ENCODE data around the gene BRS3. TPM values are rescaled to one million over a fixed set of nuclear protein-coding genes. Genes with fewer than 3 reads are reported as not detected.

Gene BRS3
- polyA plus RNA-seq, 4 donors, result 0.06 to 0.16 (median 0.12) TPM; not detected in 1

GRCh38 chrX:136493011-136493410 lies 5.3 kb downstream of the BRS3 start:
- DNase-seq (ENCODE audit: low read depth in 4 of 4, low spot score in 3 of 4), result no peak

- no peak for DNase-seq (ENCODE audit: low read depth in 4 of 4, low spot score in 3 of 4)
Observed at GRCh38 chrX:136495043-136495442, 7.3 kb downstream of the BRS3 start.

- DNase-seq (ENCODE audit: low read depth in 4 of 4, low spot score in 3 of 4), result no peak
Observed at GRCh38 chrX:136496186-136496763, 8.5 kb downstream of the BRS3 start.

GRCh38 chrX:136496764-136497555 lies 9.2 kb downstream of the BRS3 start:
- peak; percentile 64 to 70 (median 66) for DNase-seq (ENCODE audit: low read depth in 4 of 4, low spot score in 3 of 4)

GRCh38 chrX:136497556-136498052 lies 9.9 kb downstream of the BRS3 start, which contains the start of gene HTATSF1:
HTATSF1 (plus strand) TSS chrX:136497592; CDS start chrX:136497685, 93 bp downstream.
- DNase-seq (ENCODE audit: low read depth in 4 of 4, low spot score in 3 of 4), result no peak

- DNase-seq (ENCODE audit: low read depth in 4 of 4, low spot score in 3 of 4), result no peak
Observed at GRCh38 chrX:136519069-136519468, 31.3 kb downstream of the BRS3 start.

- DNase-seq (ENCODE audit: low read depth in 4 of 4, low spot score in 3 of 4), result no peak
Observed at GRCh38 chrX:136523770-136524169, 36.0 kb downstream of the BRS3 start.

GRCh38 chrX:136525738-136526606 lies 38.2 kb downstream of the BRS3 start:
- DNase-seq (ENCODE audit: low read depth in 4 of 4, low spot score in 3 of 4), result peak; percentile 16 to 31 (median 19)

- no peak for DNase-seq (ENCODE audit: low read depth in 4 of 4, low spot score in 3 of 4)
Observed at GRCh38 chrX:136528645-136529315, 41.0 kb downstream of the BRS3 start.

- DNase-seq (ENCODE audit: low read depth in 4 of 4, low spot score in 3 of 4), result no peak
Observed at GRCh38 chrX:136529795-136530194, 42.0 kb downstream of the BRS3 start.

GRCh38 chrX:136531951-136532350 lies 44.2 kb downstream of the BRS3 start, which contains the start of gene VGLL1:
VGLL1 (plus strand) TSS chrX:136532215; CDS start chrX:136536021, 3,806 bp downstream.
- DNase-seq (ENCODE audit: low read depth in 4 of 4, low spot score in 3 of 4), result no peak

- DNase-seq (ENCODE audit: low read depth in 4 of 4, low spot score in 3 of 4), result no peak
Observed at GRCh38 chrX:136534131-136534530, 46.4 kb downstream of the BRS3 start.

- DNase-seq (ENCODE audit: low read depth in 4 of 4, low spot score in 3 of 4), result no peak
Observed at GRCh38 chrX:136538811-136539210, 51.1 kb downstream of the BRS3 start.

GRCh38 chrX:136540226-136540625 lies 52.5 kb downstream of the BRS3 start:
- DNase-seq (ENCODE audit: low read depth in 4 of 4, low spot score in 3 of 4), result no peak

- no peak for DNase-seq (ENCODE audit: low read depth in 4 of 4, low spot score in 3 of 4)
Observed at GRCh38 chrX:136541294-136541693, 53.5 kb downstream of the BRS3 start.

- no peak for DNase-seq (ENCODE audit: low read depth in 4 of 4, low spot score in 3 of 4)
Observed at GRCh38 chrX:136542281-136542680, 54.5 kb downstream of the BRS3 start.

Data from left renal pelvis (tissue), 4 donors.